Hepatocyte (in vitro differentiated cells): ENCODE data around the gene CYSRT1. TPM values are rescaled to one million over a fixed set of nuclear protein-coding genes. Genes with fewer than 3 reads are reported as not detected.

Source experiments
- DNase-seq: peaks from one replicate; pipeline ENCODE4 v3.0.0-alpha.2; 2016; ENCODE audit warnings: low spot score
- H2AFZ ChIP-seq: fragments of 200-600 bp; sonication (generic); 2 replicates; pipeline ENCODE4 v1.6.0; 2016; ENCODE audit warnings: antibody characterized with exemption, mild to moderate bottlenecking
- H3K27ac ChIP-seq: fragments of 200-600 bp; sonication (generic); 2 replicates; pipeline ENCODE4 v1.5.1; 2016; ENCODE audit warnings: mild to moderate bottlenecking
- H3K27me3 ChIP-seq: fragments of 200-600 bp; sonication (generic); 2 replicates; pipeline ENCODE4 v1.6.1; 2016
- H3K36me3 ChIP-seq: fragments of 200-600 bp; sonication (generic); replicated peaks from 2 replicates; pipeline ENCODE4 v1.5.1; 2016; ENCODE audit warnings: low read depth; ENCODE audit not compliant: insufficient read depth
- H3K4me1 ChIP-seq: fragments of 200-600 bp; sonication (generic); 2 replicates; pipeline ENCODE4 v1.5.1; 2016; ENCODE audit warnings: mild to moderate bottlenecking, moderate library complexity; ENCODE audit not compliant: insufficient read depth
- H3K4me2 ChIP-seq: fragments of 200-600 bp; sonication (generic); 2 replicates; pipeline ENCODE4 v1.6.0; 2016
- H3K4me3 ChIP-seq: fragments of 200-600 bp; sonication (generic); 2 replicates; pipeline ENCODE4 v1.5.1; 2016; ENCODE audit warnings: mild to moderate bottlenecking
- H3K79me2 ChIP-seq: fragments of 200-600 bp; sonication (generic); 2 replicates; pipeline ENCODE4 v1.6.0; 2017; ENCODE audit warnings: mild to moderate bottlenecking
- H3K9me2 ChIP-seq: fragments of 200-600 bp; sonication (generic); replicated peaks from 2 replicates; pipeline ENCODE4 v1.6.0; 2017; ENCODE audit warnings: mild to moderate bottlenecking; ENCODE audit not compliant: insufficient read depth
- H3K9me3 ChIP-seq: fragments of 200-600 bp; sonication (generic); 2 replicates; pipeline ENCODE4 v1.5.1; 2016; ENCODE audit warnings: low read depth, mild to moderate bottlenecking
- H4K20me1 ChIP-seq: fragments of 200-600 bp; sonication (generic); 2 replicates; pipeline ENCODE4 v1.6.0; 2016; ENCODE audit warnings: mild to moderate bottlenecking; ENCODE audit not compliant: insufficient read depth, poor library complexity, severe bottlenecking
- EZH2 ChIP-seq: fragments of 200-600 bp; sonication (generic); IDR thresholded peaks from 2 replicates; pipeline ENCODE4 v1.6.1; 2016; ENCODE audit warnings: antibody characterized with exemption, mild to moderate bottlenecking, borderline replicate concordance
- EZH2phosphoT487 ChIP-seq: fragments of 200-600 bp; sonication (generic); IDR thresholded peaks from one replicate; pipeline ENCODE4 v1.6.1; 2018; ENCODE audit warnings: antibody characterized with exemption, mild to moderate bottlenecking, low read depth, moderate library complexity; ENCODE audit not compliant: unreplicated experiment, severe bottlenecking
- WGBS: methylation state at CpG from one replicate; pipeline ENCODE4 v1.1.6; 2016; ENCODE audit warnings: low lambda C conversion rate; ENCODE audit errors: missing lambda C conversion rate; 5-methylcytosine and 5-hydroxymethylcytosine counted together
- polyA plus RNA-seq: library from polyadenylated mRNA; unstranded; fragments of >200 nt; fragmentation: Nextera tagmentation; extraction: Ambion mirVana; gene quantifications from 2 replicates; pipeline ENCODE4 v1.2.1, GENCODE V29; 2016
- total RNA-seq: library from RNA; depleted of rRNA; stranded (reverse); fragments of >200 nt; gene quantifications from 2 replicates; pipeline ENCODE4 v1.2.3, GENCODE V29; 2014
- TF ChIP-seq, protein P1 (sequence below): fragments of 200-600 bp; sonication (generic); IDR thresholded peaks from 2 replicates; pipeline ENCODE4 v1.5.1; 2016; ENCODE audit warnings: antibody characterized with exemption, mild to moderate bottlenecking; ENCODE audit not compliant: poor library complexity

Gene CYSRT1
- total and polyA plus RNA-seq, 2 experiments from 2014 or later, result 1.4 to 2.1 TPM

GRCh38 chr9:137216188-137216965 lies 8.6 kb upstream of the CYSRT1 start:
- Histone ChIP-seq H3K4me3 (no peak overlapping the region), H2AFZ (no peak overlapping the region), H3K79me2 (no peaks in the 10 kb centered on the region), H3K4me1 (peaks cover 22% of the 10 kb centered on the region), H3K9me2 (no peaks in the 10 kb centered on the region), H4K20me1 (no peaks in the 10 kb centered on the region), H3K4me2 (peak overlapping the region; percentile 70), H3K27me3 (no peaks in the 10 kb centered on the region), H3K9me3 (no peaks in the 10 kb centered on the region), H3K36me3 (no peaks in the 10 kb centered on the region), H3K27ac (no peak overlapping the region)
- 94% methylated on average over 21 of the region's 30 CpGs for WGBS
- DNase-seq, result no peak
- TF ChIP-seq, protein P1, sequence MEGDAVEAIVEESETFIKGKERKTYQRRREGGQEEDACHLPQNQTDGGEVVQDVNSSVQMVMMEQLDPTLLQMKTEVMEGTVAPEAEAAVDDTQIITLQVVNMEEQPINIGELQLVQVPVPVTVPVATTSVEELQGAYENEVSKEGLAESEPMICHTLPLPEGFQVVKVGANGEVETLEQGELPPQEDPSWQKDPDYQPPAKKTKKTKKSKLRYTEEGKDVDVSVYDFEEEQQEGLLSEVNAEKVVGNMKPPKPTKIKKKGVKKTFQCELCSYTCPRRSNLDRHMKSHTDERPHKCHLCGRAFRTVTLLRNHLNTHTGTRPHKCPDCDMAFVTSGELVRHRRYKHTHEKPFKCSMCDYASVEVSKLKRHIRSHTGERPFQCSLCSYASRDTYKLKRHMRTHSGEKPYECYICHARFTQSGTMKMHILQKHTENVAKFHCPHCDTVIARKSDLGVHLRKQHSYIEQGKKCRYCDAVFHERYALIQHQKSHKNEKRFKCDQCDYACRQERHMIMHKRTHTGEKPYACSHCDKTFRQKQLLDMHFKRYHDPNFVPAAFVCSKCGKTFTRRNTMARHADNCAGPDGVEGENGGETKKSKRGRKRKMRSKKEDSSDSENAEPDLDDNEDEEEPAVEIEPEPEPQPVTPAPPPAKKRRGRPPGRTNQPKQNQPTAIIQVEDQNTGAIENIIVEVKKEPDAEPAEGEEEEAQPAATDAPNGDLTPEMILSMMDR, result no peak
- no peak for TF ChIP-seq EZH2phosphoT487
- TF ChIP-seq EZH2, result no peak

- Histone ChIP-seq H3K9me2 (no peaks in the 10 kb centered on the region), H3K27ac (peak overlapping the region; percentile 85), H3K79me2 (no peaks in the 10 kb centered on the region), H3K9me3 (no peaks in the 10 kb centered on the region), H3K4me1 (peaks cover 24% of the 10 kb centered on the region), H3K27me3 (no peaks in the 10 kb centered on the region), H2AFZ (no peak overlapping the region), H3K4me2 (peak overlapping the region; percentile 70), H3K36me3 (no peaks in the 10 kb centered on the region), H3K4me3 (no peak overlapping the region), H4K20me1 (no peaks in the 10 kb centered on the region)
- TF ChIP-seq EZH2, result no peak
- TF ChIP-seq EZH2phosphoT487, result no peak
- TF ChIP-seq, protein P1, result no peak
- DNase-seq, result peak; percentile 90
- WGBS, result 52% methylated on average over 36 of the region's 36 CpGs
Observed at GRCh38 chr9:137217276-137218211, 7.4 kb upstream of the CYSRT1 start.

- WGBS, result 96% methylated on average over 28 of the region's 30 CpGs
- TF ChIP-seq EZH2phosphoT487 (no peak), EZH2 (no peak)
- TF ChIP-seq, protein P1, result no peak
- Histone ChIP-seq H3K4me2 (peak overlapping the region; percentile 70), H3K9me3 (no peaks in the 10 kb centered on the region), H2AFZ (no peak overlapping the region), H3K4me1 (peaks cover 29% of the 10 kb centered on the region), H3K27me3 (no peaks in the 10 kb centered on the region), H3K36me3 (no peaks in the 10 kb centered on the region), H3K27ac (peak overlapping the region; percentile 82), H3K79me2 (no peaks in the 10 kb centered on the region), H3K4me3 (no peak overlapping the region), H4K20me1 (no peaks in the 10 kb centered on the region), H3K9me2 (no peaks in the 10 kb centered on the region)
- no peak for DNase-seq
Observed at GRCh38 chr9:137218212-137218753, 6.7 kb upstream of the CYSRT1 start.
